Measurements from ENCODE around the gene PLEKHB2.
"Not testable (repeated sequence)": the region's sequence is repeated elsewhere in the genome, so short reads cannot be mapped to it uniquely, and the experiment has no call there.

PLEKHB2 gene

DNA sequence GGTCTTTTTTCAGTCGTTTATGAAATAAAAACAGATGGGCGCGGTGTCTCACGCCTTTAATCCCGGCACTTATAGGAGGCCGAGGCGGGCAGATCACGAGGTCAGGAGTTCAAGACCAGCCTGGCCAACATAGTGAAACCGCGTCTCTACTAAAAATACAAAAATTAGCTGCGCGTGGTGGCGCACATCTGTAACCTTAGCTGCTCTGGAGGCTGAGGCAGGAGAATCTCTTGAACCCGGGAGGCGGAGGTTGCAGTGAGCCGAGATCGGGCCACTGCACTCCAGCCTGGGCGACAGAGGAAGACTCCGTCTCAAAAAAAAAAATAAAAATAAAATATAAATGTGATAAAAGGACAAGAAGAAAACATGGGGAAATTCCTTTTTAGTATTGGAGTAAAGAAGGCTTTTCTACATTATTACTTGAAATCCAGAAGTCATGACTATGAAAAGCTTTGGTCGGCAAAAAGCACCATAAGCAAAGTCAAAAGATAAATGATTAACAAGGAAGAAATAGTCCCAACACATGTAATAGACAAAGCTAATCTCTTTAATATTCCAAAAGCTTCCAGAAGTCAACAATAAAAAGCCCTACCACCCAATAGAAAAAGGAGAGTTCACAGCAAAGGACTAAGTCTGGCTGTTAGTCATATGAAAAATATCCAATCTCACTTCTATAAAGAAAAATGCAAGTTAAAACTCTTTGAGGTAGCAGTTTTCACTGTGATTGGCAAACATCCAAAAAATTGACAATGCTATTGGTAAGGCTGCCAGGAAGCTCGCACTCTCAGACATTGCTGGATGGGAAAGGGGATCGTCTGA is 10.5 kb upstream of the PLEKHB2 start:
- DNase-seq, result no peak

DNA sequence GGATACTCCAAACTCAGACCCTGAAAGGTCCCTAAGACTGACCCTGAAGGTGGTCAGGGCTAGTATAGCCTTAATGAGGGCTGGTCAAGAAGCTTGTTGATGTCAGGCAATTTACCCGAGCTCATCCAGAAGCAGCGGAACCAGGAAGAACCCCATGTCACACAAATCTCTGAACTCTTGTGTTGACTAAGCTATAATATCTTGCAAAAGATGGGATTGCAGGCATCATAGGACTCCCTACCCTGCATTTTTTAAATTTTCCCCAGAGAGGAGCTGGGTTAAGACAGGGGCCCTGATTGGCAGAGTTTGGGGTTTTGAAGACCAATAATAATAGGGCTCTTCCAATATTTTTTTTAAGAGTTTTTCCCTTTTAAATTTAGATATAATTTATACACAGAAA is 2.0 kb upstream of the PLEKHB2 start:
- no peak for DNase-seq

- peak; percentile 88 for DNase-seq
Observed at GRCh38 chr2:131104487-131105155, 515 bp upstream of the PLEKHB2 start.

DNA sequence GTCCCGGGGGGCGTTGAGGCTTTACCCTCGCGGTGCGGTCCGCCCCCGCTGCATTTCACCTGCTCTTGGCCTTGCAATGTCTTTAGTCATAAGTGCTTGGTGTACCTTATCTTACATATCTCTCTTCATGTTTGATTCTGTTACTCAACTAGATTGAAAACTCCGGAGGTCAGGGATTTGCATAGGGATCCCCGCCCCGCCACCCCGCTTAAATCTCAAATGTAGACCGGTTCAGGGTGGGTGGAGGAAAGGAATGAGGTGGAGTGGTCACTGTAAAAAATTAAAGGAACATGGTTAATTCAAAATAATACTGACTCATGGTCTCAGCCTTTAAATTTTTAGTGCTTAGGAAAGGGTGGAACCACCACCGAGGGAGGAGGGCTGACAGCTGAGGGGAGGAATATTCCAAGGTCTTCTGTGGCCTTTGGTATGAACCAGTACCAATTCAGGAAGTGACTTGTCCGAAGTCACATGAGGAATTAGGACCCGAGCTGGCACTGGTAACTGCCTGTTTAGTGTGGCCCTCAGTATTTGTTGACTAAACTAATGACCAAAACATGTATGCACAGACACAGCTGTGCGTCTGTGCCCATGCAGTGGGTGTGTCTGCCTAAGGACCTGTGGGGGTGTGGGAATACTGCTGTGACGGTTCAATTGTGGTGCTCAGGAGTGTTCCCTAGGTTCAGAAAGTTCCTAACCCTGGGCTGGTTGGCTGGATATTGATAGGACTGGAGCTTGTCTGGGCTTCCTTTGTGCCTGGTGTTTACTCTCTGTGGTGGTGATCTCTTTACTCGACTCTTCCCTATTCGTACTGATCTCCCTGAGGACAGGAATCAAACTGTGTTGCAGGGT is 1.0 kb downstream of the PLEKHB2 start:
- DNase-seq, result peak; percentile 69

DNA sequence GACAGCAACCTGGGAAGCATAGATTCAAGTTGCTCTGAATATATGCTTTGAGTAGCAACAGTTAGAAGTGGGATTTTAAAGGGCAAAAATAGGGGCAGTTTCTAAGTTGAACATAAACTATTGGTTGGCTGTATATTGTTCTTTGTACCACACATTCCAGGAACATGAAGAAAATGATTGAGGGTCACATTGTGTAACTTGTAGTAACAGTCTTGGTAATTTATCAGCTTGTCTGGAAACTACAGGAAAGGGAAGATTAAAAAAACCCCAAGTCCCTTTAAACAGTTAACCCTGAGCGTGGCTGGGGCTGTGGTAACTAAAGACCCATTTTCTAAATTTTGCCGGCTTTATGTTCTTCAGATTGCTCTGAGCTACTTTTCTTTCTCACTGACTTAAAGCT is 7.4 kb downstream of the PLEKHB2 start:
- DNase-seq, result no peak

GRCh38 chr2:131113566-131114227 is 8.6 kb downstream of the PLEKHB2 start:
- no peak for DNase-seq

- DNase-seq, result not testable (repeated sequence)
Observed at GRCh38 chr2:131114950-131115349, 9.8 kb downstream of the PLEKHB2 start.

- no peak for DNase-seq
Observed at GRCh38 chr2:131115752-131116151, 10.6 kb downstream of the PLEKHB2 start.

GRCh38 chr2:131120815-131121317 is 15.7 kb downstream of the PLEKHB2 start:
- no peak for DNase-seq

GRCh38 chr2:131121464-131121863 is 16.3 kb downstream of the PLEKHB2 start:
- no peak for DNase-seq

DNA sequence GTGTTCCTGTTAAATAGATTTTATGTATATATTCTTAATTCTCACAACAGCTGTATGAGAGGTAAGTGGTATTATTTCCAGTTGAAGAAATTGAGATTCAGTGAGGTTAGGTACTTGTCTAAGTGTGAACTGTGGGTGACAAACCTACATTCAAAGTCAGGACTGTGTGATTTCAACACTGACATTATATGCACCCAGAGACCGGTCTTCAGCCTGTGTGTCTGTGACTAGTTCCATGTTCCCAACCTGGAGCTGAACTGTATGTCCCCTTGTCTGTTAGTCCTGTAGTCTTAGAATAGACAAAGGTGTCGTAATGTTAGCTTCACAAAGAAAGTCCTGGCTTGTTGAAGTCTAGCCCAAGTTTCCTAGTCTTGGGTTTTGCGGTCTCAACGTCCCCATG is 17.4 kb downstream of the PLEKHB2 start:
- DNase-seq, result no peak

- DNase-seq, result no peak
Observed at GRCh38 chr2:131123192-131123591, 18.1 kb downstream of the PLEKHB2 start.

- DNase-seq, result no peak
Observed at GRCh38 chr2:131125195-131125757, 20.1 kb downstream of the PLEKHB2 start.

- no peak for DNase-seq
Observed at GRCh38 chr2:131126436-131126835, 21.3 kb downstream of the PLEKHB2 start.

GRCh38 chr2:131127076-131127475 is 21.9 kb downstream of the PLEKHB2 start:
- no peak for DNase-seq

GRCh38 chr2:131127981-131128380 is 22.8 kb downstream of the PLEKHB2 start:
- no peak for DNase-seq

DNA sequence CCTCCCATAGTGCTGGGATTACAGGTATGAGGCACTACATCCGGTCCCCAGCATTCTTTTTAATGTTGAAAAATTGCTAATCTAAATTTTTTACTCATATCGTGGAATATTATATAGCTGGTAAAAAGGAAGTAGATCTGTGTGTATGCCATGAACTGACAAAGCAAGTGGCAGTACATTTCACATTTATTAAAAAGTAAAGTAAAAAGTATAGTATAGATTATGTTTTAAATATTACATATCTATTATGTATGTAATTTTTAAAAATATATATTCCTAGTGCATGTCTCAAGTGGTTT is 25.1 kb downstream of the PLEKHB2 start:
- DNase-seq, result no peak

DNA sequence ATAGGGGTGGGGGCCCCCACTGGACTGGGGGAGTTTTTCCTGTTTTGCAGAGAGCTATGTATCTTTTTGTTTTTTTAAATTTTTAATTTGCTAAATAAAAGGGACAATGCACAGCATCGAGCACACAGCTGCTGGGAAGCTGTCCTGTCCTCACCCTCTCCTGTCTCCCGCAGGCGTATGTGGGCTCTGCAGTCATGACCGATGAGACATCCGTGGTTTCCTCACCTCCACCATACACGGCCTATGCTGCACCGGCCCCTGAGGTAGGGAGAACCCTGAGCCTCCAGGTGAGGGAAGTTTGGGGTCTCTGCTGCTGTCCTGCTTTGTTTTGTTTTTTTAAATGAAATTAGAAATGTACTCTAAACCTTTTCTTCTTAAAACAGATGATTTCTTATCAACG is 27.6 kb downstream of the PLEKHB2 start:
- DNase-seq, result no peak

GRCh38 chr2:131140581-131140980 is 35.4 kb downstream of the PLEKHB2 start:
- DNase-seq, result no peak

GRCh38 chr2:131142849-131143248 is 37.7 kb downstream of the PLEKHB2 start:
- no peak for DNase-seq

- DNase-seq, result no peak
Observed at GRCh38 chr2:131143803-131144202, 38.7 kb downstream of the PLEKHB2 start.

DNA sequence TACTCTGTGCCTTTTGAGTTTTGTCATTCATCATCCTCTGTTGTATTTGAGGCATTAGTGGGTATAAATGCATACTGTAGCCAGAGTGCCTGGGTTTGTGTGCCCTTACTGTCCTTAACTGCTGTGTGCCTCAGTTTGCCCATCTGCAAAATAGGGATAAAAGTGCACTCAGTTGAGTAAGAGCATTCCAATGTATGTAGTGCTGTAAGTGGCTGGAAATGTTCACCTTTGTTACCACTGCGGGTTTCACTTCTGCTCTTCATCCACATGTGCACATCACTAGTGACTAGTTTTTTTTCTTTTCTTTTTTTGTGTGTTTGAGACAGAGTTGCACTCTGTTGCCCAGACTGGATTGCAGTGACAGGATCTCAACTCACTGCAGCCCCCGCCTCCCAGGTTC is 39.9 kb downstream of the PLEKHB2 start:
- DNase-seq, result no peak

GRCh38 chr2:131146231-131146630 is 41.1 kb downstream of the PLEKHB2 start:
- no peak for DNase-seq
